HG02852 (cell line): Measurements from ENCODE around the gene SLC46A1.
A peak's percentile ranks its signal among the peaks of the same experiment; 100 is the strongest.

Experiments used
- ATAC-seq: cut with Tn5 transposase; IDR thresholded peaks from one replicate; pipeline ENCODE4 v1.9.1; 2021; ENCODE audit warnings: mild to moderate bottlenecking, moderate library complexity; ENCODE audit not compliant: unreplicated experiment

SLC46A1 gene

GRCh38 chr17:28363776-28364650, 42.0 kb downstream of the SLC46A1 start:
- ATAC-seq: no peak

GRCh38 chr17:28363186-28363585, 42.8 kb downstream of the SLC46A1 start:
- ATAC-seq: no peak

- ATAC-seq: no peak
Observed at GRCh38 chr17:28357901-28358197, 48.2 kb downstream of the SLC46A1 start.

GRCh38 chr17:28357061-28357900, 48.7 kb downstream of the SLC46A1 start, which contains the start of gene POLDIP2:
Gene POLDIP2, minus strand, starts transcription at chr17:28357527. Its CDS starts 79 bp downstream, at chr17:28357448.
- ATAC-seq: peak; percentile 95

GRCh38 chr17:28350271-28350670, 55.7 kb downstream of the SLC46A1 start:
- ATAC-seq: no peak

- no peak for ATAC-seq
Observed at GRCh38 chr17:28348979-28349378, 57.0 kb downstream of the SLC46A1 start.

GRCh38 chr17:28347261-28347891, 58.6 kb downstream of the SLC46A1 start:
- ATAC-seq: no peak

- no peak for ATAC-seq
Observed at GRCh38 chr17:28346746-28347246, 59.2 kb downstream of the SLC46A1 start.

GRCh38 chr17:28346199-28346580, 59.8 kb downstream of the SLC46A1 start:
- no peak for ATAC-seq

GRCh38 chr17:28345419-28346198, 60.4 kb downstream of the SLC46A1 start:
- ATAC-seq: no peak
